GM12892 (cell line): Measurements from ENCODE around the gene WNT11.

Experiments used
- POLR2A ChIP-seq: IDR thresholded peaks from 2 replicates; pipeline ENCODE4 v1.6.1; 2011; ENCODE audit warnings: low read depth, low read length, control low read depth
- POLR2AphosphoS5 ChIP-seq: IDR thresholded peaks from 2 replicates; pipeline ENCODE4 v1.6.1; 2011; ENCODE audit warnings: low read depth, low read length, control low read depth
- TAF1 ChIP-seq: IDR thresholded peaks from 2 replicates; pipeline ENCODE4 v1.6.1; 2011; ENCODE audit warnings: low read depth, mild to moderate bottlenecking, control low read depth, low read length, borderline replicate concordance

GRCh38 chr11:76209973-76210930 lies 4.0 kb upstream of the WNT11 start:
- no peak for TF ChIP-seq POLR2AphosphoS5
- no peak for TF ChIP-seq TAF1
- TF ChIP-seq POLR2A, result no peak
